Measurements from ENCODE around the gene RBM26.
"Not testable (repeated sequence)": the region's sequence is repeated elsewhere in the genome, so short reads cannot be mapped to it uniquely, and the experiment has no call there.

RBM26 gene

DNA sequence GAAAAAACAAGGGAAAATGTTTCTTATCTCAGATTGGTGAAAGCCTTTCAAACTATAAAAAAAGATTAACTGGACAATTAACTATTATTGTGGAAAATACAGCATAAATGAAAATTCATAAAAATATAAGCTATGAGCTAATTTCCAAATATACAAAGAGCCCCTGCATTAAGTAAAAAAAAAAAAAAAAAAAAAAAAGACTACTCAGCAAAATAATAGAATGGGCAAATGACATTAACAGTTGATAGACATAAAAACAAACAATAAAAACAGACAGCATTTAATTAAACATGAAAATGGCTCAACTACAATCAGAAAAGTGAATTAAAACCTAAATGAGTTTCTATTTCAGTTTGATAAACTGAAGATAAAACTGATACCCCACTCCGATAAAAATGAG is 77.5 kb downstream of the RBM26 start:
- DNase-seq = no peak

DNA sequence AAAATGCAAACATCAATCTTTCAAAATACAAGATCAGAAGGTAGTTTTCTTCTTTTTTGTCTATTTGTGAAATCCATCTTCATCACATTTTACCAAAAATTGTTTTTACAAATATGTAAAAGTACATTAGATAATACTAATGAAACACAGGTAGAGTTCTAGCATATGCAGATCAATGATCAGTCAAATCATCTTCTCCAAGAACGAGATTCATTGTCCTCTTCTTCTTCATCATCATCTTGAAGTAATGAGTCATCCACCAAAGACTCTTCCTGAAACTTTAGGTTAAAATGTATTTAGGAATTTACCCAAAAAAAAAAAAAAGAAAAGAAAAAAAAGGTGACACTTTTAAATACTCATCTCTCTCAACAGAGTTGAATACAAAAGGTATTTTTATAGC is 85.6 kb downstream of the RBM26 start:
- DNase-seq = no peak

DNA sequence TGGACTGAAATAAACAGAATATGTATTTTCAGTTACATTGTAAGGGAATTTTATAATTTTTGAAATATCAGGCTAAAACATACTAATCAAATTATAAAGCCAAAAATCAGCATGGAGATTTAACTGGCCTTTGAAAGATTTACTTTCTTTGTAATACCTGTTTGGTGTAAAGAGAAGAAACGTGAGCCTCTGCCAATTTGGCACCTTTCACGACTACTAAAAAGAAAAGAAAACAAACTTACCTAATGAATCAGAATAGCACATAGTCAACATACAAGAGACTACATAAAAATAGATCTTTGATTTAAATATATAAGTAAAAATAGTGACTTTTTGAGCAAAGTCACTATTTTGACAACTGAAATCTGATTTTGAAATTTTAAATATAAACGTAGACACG is 87.4 kb downstream of the RBM26 start:
- DNase-seq = no peak

GRCh38 chr13:79317856-79318255 is 88.2 kb downstream of the RBM26 start:
- DNase-seq = no peak

DNA sequence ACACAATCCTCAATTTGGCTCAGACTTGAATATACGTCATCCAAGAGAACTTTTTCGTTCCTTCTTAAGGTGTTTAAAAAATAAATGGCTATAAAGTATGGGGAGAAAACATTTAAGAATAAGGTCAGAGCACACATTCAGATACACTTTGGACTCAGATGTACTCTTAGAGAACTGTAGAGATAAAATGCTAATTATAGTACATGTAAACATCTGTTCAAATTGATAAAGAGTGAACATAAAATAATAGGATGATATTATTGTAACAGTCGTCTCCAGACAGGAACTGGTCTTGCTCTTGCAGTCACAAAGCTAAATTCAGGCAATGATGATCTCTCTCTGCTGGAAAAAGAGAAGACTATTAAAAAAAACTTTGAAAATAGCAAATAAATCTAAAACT is 91.4 kb downstream of the RBM26 start:
- DNase-seq = no peak

- DNase-seq = no peak
Observed at GRCh38 chr13:79312340-79312855, 93.7 kb downstream of the RBM26 start.

DNA sequence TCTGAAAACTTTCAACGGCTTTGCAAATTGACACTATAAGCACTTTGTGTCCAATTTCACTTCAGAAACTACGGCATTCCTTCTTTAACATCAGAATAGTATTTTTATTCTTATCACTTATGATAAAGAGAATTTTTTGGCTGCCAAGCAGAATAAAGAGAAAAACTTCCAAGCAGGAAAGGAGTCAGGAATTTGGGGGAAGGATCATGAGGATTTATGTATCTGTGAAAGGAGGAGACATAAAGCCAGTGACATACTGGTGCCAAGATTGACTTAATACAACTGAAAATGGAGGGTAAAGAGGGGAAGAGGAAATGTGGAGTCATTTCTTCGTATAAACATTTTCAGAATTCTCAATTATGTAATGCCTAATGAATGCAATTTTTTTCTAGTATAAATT is 94.7 kb downstream of the RBM26 start:
- no peak for DNase-seq

DNA sequence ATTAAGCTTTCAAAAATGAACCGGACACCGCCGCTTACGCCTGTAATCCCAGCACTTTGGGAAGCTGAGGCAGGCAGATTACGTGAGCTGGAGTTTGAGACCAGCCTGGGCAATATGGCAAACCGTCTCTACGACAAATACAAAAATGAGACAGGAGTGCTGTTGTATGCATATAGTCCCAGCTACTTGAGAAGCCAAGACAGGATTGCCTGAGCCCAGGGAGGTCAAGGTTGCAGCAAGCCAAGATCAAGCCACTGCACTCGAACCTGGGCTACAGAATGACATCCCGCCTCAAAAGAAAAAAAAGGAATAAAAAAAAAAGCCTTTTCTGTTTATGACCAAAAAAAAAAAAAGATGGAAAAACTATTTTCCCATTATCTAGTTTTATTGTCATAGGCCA is 96.4 kb downstream of the RBM26 start:
- no peak for DNase-seq

GRCh38 chr13:79307866-79308298 is 98.2 kb downstream of the RBM26 start:
- no peak for DNase-seq

DNA sequence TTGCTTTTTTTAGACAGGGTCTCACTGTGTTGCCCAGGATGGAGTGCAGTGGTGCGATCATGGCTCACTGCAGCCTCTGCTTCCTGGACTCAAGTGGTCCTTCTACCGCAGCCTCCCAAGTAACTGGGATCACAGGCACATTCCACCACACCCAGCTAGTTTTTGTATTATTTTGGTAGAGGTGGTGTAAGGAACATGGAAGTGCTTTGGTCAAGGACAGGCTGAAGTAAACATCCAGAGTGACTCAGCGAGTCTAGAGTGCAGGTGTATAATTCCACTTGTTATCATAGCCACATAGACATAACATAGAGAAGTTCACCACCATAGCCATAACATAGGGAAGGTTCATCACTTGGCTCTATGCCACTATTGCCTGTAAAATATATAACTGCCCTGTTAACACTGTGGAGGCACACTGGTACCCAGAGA is 98.6 kb downstream of the RBM26 start:
- DNase-seq = no peak

GRCh38 chr13:79306650-79307049 is 99.4 kb downstream of the RBM26 start:
- DNase-seq = no peak

- no peak for DNase-seq
Observed at GRCh38 chr13:79297128-79297527, 108.9 kb downstream of the RBM26 start.

DNA sequence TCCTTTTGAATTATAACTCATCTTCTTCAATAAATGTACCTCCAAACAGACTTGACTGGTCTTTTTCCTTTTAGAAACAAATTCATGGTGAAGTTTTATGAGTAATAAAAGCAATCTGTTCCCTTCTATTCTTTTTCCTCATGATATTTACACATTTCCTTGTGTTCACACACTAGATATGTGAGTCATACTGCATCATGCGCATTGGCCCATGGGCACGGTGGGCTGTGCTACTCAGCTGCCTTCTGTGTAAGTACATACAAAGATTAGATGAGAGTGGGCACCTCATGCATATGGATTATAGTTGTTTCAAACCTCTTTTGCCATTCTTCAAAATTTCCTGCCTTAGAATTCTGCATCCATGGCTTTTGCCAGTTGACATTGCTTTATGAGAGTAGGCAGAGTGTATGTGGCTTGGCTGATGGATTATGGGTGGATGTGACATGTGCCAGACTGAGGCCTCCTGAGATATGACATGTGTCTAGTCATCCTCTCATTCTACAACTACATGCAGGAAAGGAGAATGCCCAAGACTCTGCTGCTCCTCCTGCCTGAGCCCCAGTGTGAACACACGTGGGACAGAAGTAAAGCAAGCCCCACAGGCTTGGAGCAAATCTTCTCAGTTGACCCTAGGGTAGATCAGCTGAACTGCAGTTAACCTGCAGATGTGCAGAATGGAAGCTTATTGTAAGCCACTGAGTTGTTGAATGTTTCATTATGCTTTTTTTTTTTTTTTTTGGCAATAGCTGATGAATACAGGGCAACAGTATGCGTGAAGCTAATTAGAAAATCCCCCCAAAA is 109.9 kb downstream of the RBM26 start:
- DNase-seq = no peak

- no peak for DNase-seq
Observed at GRCh38 chr13:79290595-79291244, 115.3 kb downstream of the RBM26 start.

- DNase-seq = no peak
Observed at GRCh38 chr13:79289571-79289970, 116.5 kb downstream of the RBM26 start.

GRCh38 chr13:79287939-79288795 is 117.9 kb downstream of the RBM26 start:
- no peak for DNase-seq

GRCh38 chr13:79285159-79285558 is 120.9 kb downstream of the RBM26 start:
- no peak for DNase-seq

- DNase-seq = no peak
Observed at GRCh38 chr13:79283742-79284141, 122.3 kb downstream of the RBM26 start.

DNA sequence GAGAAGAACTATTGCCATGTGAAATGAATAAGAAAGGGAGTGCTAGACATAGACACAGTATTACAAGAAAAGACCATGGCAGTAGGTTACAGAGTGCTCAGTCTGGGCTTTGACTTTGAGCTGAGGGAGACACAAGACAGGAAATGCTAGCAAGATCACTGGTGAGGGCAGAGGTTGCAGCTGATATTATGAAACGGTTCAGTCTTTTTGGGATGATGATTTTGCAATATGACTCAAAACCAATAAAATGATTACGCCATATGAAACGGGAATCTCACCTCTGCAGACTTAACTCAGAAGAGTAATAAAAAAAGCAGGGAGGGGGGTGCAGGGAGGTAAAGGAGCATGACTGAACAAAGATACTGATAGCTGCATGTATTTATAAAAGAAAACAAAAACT is 123.1 kb downstream of the RBM26 start:
- DNase-seq = no peak

DNA sequence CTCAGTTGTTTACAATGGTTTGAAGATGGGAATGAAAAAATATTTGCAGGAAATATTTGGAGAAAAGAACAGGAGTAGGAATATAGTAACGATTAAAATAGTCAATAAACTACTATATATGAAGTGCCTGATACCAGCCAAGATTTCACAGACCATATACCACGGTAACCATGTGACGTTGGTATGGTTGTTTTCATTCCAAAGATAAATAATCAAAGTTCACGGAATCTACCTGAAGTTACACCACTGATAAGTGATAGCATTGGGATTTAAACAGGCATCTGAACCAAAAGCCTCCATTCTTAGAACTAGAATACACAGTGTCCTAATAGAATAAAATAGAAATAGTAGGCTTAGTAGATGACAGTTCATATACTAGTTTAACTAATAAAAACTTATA is 123.5 kb downstream of the RBM26 start:
- DNase-seq = no peak

DNA sequence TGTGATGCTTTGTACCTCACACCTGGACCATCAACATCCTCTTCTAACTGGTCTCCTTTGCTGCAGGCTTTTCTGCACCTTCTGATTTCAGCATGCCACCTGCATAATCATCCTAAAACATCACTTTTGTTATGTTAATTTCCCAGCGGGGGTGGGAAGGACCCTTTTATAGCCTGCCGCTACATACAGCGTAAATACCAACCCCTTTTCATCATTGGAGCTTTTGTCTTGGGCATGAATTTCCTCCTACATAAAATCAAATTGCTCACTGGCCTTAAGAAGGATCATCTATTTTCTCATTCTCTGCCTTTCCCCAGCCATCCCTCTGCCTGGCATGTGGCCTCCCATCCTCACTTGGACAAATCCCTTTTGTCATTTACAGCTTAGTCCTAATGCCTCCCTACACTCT is 124.7 kb downstream of the RBM26 start:
- DNase-seq = no peak

DNA sequence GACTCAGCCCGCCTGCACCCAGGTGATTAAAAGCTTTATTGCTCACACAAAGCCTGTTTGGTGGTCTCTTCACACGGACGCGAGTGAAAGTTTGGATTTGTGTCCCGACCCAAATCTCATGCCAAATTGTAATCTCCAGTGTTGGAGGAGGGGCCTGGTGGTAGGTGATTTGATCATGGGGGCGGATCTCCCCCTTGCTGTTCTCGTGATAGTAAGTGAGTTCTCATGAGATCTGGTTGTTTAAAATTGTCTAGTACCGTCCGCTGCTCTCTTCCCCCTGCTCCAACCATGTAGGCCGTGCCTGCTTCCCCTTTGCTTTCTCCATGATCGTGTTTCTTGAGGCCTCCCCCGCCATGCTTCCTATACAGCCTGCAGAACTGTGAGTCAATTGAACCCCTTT is 126.3 kb downstream of the RBM26 start:
- DNase-seq = not testable (repeated sequence)

DNA sequence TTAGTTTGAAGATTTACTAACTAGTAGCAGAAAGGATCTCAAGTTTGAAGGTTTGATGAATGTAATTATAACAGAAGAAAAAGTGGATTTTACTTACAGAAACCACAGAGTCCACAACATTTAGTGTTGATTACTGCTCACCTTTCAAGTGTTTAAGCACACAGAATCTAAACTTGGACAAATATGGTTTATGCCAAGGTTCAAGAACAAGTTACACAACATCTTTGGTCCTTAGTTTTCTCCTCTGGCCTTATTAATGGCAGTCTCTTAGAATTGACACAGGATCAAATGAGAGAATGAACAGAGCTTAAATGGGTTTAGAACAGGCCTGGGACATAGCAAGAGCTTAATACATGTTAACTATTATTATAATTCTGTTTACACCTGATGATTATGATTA is 133.0 kb downstream of the RBM26 start:
- DNase-seq = no peak

Measured in NCI-H1092 (cell line).